GM10266 (cell line): Measurements from ENCODE around the gene AHCY.
"Not testable (repeated sequence)": the region's sequence is repeated elsewhere in the genome, so short reads cannot be mapped to it uniquely, and the experiment has no call there.

Source experiments
- DNase-seq: peaks from one replicate; pipeline ENCODE4 v3.0.0; 2012; ENCODE audit errors: extremely low spot score
- CTCF ChIP-seq: IDR thresholded peaks from 2 replicates; pipeline ENCODE4 v1.5.1; 2012; ENCODE audit warnings: mild to moderate bottlenecking, low read depth; ENCODE audit not compliant: control insufficient read depth, insufficient read depth; ENCODE audit errors: missing control alignments

Gene AHCY

GRCh38 chr20:34296468-34296867, 6.7 kb downstream of the AHCY start:
- TF ChIP-seq CTCF: no peak

DNA sequence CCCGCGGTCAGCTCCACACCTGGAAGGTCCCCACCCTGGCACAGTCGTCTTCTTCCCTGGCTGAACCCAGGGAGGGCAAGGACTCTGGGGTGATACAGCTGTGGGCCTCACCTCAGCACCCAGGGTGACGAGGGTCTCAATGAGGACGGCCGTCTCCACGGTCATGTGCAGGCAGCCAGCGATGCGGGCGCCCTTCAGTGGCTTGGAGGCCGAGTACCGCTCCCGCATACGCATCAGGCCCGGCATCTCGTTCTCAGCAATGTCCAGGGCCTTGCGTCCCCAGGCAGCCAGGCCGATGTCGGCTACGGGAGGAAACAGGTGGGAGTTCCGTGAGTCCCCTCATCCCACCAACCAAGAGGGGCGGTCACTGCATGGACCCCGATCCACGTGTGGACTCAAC, 7.9 kb downstream of the AHCY start:
- no peak for TF ChIP-seq CTCF
- no peak for DNase-seq

More at GRCh38 chr20:34296468-34296867, 6.7 kb downstream of the AHCY start:
- no peak for DNase-seq

- DNase-seq: no peak
- no peak for TF ChIP-seq CTCF
These were observed 8.6 kb downstream of the AHCY start for GRCh38 chr20:34294563-34294962.

DNA sequence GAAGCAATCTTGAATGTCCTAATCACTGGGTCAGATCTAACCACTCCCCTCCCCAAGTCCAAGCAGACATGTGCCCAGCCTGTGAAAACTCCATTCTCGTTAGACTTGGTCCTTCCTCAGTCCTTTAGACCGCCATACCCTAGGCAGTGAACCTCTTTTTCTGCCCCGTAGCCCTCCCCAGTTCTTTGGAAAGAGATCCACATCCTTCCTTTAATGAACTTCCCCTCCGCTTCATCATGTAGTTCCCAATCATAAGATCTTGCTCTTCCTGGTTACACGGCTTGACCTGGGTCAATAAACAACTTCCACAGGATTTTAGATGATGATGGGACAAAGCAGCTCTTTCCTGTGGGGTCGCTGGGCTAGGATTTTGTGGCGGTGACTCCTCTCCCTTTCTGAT, 9.6 kb downstream of the AHCY start:
- TF ChIP-seq CTCF: no peak
- no peak for DNase-seq

DNA sequence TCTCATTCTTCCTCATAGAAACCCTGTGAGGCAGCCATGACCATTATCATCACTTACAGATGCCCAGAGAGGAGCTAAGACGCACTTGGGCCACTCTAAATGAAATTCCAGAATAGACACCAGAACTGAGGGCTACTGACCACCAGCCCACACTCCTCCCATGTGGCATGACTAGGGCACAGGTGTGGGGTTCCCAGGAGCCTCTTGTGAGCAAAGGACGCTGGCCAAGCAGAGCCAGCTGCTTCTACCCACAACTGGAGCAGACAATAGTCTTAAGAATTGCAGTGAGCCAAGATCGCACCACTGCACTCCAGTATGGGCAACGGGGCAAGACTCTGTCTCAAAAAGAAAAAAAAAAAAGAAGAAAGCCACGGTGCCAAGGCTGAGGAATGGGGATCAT, 10.0 kb downstream of the AHCY start:
- no peak for DNase-seq
- TF ChIP-seq CTCF: no peak

- DNase-seq: no peak
These were observed 10.7 kb downstream of the AHCY start for GRCh38 chr20:34292496-34292895.

GRCh38 chr20:34290471-34290870, 12.7 kb downstream of the AHCY start:
- DNase-seq: no peak
- TF ChIP-seq CTCF: no peak

More at GRCh38 chr20:34292496-34292895, 10.7 kb downstream of the AHCY start:
- no peak for TF ChIP-seq CTCF

DNA sequence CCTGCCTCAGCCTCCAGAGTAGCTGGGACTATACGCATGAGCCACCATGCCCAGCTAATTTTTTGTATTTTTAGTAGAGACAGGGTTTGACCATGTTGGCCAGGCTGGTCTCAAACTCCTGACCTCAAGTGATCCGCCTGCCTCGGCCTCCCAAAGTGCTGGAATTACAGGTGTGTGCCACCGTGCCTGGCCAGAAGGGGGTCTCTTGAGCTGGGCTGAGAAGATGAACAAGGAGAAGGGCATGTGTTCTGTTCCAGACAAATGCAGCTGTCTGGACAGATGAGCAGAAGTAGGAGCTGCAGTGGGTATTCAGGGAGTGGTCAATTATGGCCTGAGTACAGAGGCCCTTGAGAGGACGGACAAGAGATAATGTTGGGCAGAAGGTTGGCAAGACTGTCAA, 15.7 kb downstream of the AHCY start:
- DNase-seq: not testable (repeated sequence)
